ENCODE results near the gene CYP2E1. TPM values are rescaled to one million over a fixed set of nuclear protein-coding genes. Genes with fewer than 3 reads are reported as not detected.
"Not testable (repeated sequence)": the region's sequence is repeated elsewhere in the genome, so short reads cannot be mapped to it uniquely, and the experiment has no call there.

CYP2E1 gene
- total RNA-seq, 1 donor from 2014 or later = 0.86 TPM

GRCh38 chr10:133511408-133511807 lies 15.8 kb upstream of the CYP2E1 start:
- Histone ChIP-seq H3K27ac (no peak overlapping the region), H3K9me3 (peaks cover 4% of the 10 kb centered on the region), H3K36me3 (no peaks in the 10 kb centered on the region), H3K4me3 (no peak overlapping the region), H3K4me1 (no peaks in the 10 kb centered on the region), H3K27me3 (ENCODE audit: low read depth) (no peaks in the 10 kb centered on the region)
- no peak for ATAC-seq
- no peak for DNase-seq
- no peak for TF ChIP-seq CTCF (IDR thresholded peaks at IDR 0.05)
- intact Hi-C loops (cut with DNase I) = no loop called here

GRCh38 chr10:133511907-133512528 lies 15.1 kb upstream of the CYP2E1 start:
- TF ChIP-seq CTCF (IDR thresholded peaks at IDR 0.05) = no peak
- Histone ChIP-seq H3K36me3 (no peaks in the 10 kb centered on the region), H3K27ac (no peak overlapping the region)

GRCh38 chr10:133515471-133515870 lies 11.7 kb upstream of the CYP2E1 start:
- no peaks in the 10 kb centered on the region for H3K36me3 ChIP-seq
- H3K4me1 ChIP-seq = no peaks in the 10 kb centered on the region
- no peak overlapping the region for H3K4me3 ChIP-seq
- ATAC-seq (no peak), DNase-seq (no peak)
- no peaks in the 10 kb centered on the region for H3K27me3 ChIP-seq (ENCODE audit: low read depth)
- intact Hi-C loops (cut with DNase I) = no loop called here
- no peak overlapping the region for H3K27ac ChIP-seq
- no peak for TF ChIP-seq CTCF (IDR thresholded peaks at IDR 0.05)
- H3K9me3 ChIP-seq = no peaks in the 10 kb centered on the region

More at GRCh38 chr10:133511907-133512528, 15.1 kb upstream of the CYP2E1 start:
- no peaks in the 10 kb centered on the region for H3K27me3 ChIP-seq (ENCODE audit: low read depth)
- no peak for DNase-seq
- intact Hi-C loops (cut with DNase I) = no loop called here
- H3K4me1 ChIP-seq = no peaks in the 10 kb centered on the region
- no peak overlapping the region for H3K4me3 ChIP-seq
- H3K9me3 ChIP-seq = peaks cover 4% of the 10 kb centered on the region
- ATAC-seq = no peak

GRCh38 chr10:133516057-133516456 lies 11.1 kb upstream of the CYP2E1 start:
- no peak for TF ChIP-seq CTCF (IDR thresholded peaks at IDR 0.05)
- Histone ChIP-seq H3K4me3 (no peak overlapping the region), H3K36me3 (no peaks in the 10 kb centered on the region), H3K9me3 (no peaks in the 10 kb centered on the region), H3K27ac (no peak overlapping the region), H3K27me3 (ENCODE audit: low read depth) (no peaks in the 10 kb centered on the region), H3K4me1 (no peaks in the 10 kb centered on the region)
- ATAC-seq (no peak), DNase-seq (no peak)
- intact Hi-C loops (cut with DNase I) = no loop called here

- H3K27me3 ChIP-seq (ENCODE audit: low read depth); DNase-seq; intact Hi-C loops (cut with DNase I); H3K4me3 ChIP-seq; ATAC-seq; H3K36me3 ChIP-seq; H3K27ac ChIP-seq; H3K4me1 ChIP-seq: not testable (repeated sequence)
- peaks cover 12% of the 10 kb centered on the region for H3K9me3 ChIP-seq
Measured at GRCh38 chr10:133518517-133518916, 8.6 kb upstream of the CYP2E1 start.

- Histone ChIP-seq H3K4me1 (no peaks in the 10 kb centered on the region), H3K27me3 (ENCODE audit: low read depth) (peaks cover under 1% of the 10 kb centered on the region), H3K4me3 (peak overlapping the region; percentile 46), H3K27ac (no peak overlapping the region), H3K9me3 (peaks cover 15% of the 10 kb centered on the region), H3K36me3 (no peaks in the 10 kb centered on the region)
- peak; percentile 88 for TF ChIP-seq CTCF (IDR thresholded peaks at IDR 0.05)
- DNase-seq (peak; percentile 90), ATAC-seq (peak; percentile 99)
- intact Hi-C loops (cut with DNase I) = no loop called here
Measured at GRCh38 chr10:133520193-133520738, 6.9 kb upstream of the CYP2E1 start.
